Embryonic facial prominence (tissue), 1 donor: Measurements from ENCODE around the gene FAM193B.
"Not testable (repeated sequence)": the region's sequence is repeated elsewhere in the genome, so short reads cannot be mapped to it uniquely, and the experiment has no call there.

ENCODE experiments used
- DNase-seq: peaks from one replicate; pipeline ENCODE4 v3.0.0-alpha.2; 2016; ENCODE audit errors: extremely low spot score

FAM193B gene

GRCh38 chr5:177486256-177486655 lies 68.1 kb downstream of the FAM193B start:
- no peak for DNase-seq

GRCh38 chr5:177485753-177486152 lies 68.6 kb downstream of the FAM193B start:
- DNase-seq: not testable (repeated sequence)

GRCh38 chr5:177484902-177485549 lies 69.3 kb downstream of the FAM193B start:
- no peak for DNase-seq

- DNase-seq: no peak
Observed at GRCh38 chr5:177483994-177484901, 70.1 kb downstream of the FAM193B start.

- DNase-seq: no peak
Observed at GRCh38 chr5:177483042-177483441, 71.3 kb downstream of the FAM193B start.

- DNase-seq: no peak
Observed at GRCh38 chr5:177482359-177482795, 72.0 kb downstream of the FAM193B start.

GRCh38 chr5:177479774-177480173 lies 74.6 kb downstream of the FAM193B start:
- DNase-seq: no peak

GRCh38 chr5:177478711-177479646 lies 75.4 kb downstream of the FAM193B start:
- no peak for DNase-seq

GRCh38 chr5:177477701-177478477 lies 76.5 kb downstream of the FAM193B start:
- DNase-seq: no peak

GRCh38 chr5:177476531-177477233 lies 77.7 kb downstream of the FAM193B start:
- DNase-seq: no peak

- DNase-seq: no peak
Observed at GRCh38 chr5:177475563-177476427, 78.6 kb downstream of the FAM193B start.

GRCh38 chr5:177474846-177475562 lies 79.4 kb downstream of the FAM193B start:
- no peak for DNase-seq

- no peak for DNase-seq
Observed at GRCh38 chr5:177474002-177474476, 80.3 kb downstream of the FAM193B start.

GRCh38 chr5:177473443-177474001 lies 80.8 kb downstream of the FAM193B start, which contains the start of gene DBN1:
TSS of gene DBN1 (minus strand) at chr5:177473634. CDS start at chr5:177473521, 113 bp downstream.
- no peak for DNase-seq

- no peak for DNase-seq
Observed at GRCh38 chr5:177472460-177473442, 81.6 kb downstream of the FAM193B start.

GRCh38 chr5:177471610-177472356 lies 82.6 kb downstream of the FAM193B start:
- no peak for DNase-seq
